Prostate gland (tissue), 2 donors: ENCODE measurements around the gene SLIT3.

ENCODE experiments used
- POLR2A ChIP-seq: fragments of 450-650 bp; IDR thresholded peaks from one replicate; pipeline ENCODE4 v1.6.1; 2016; ENCODE audit warnings: antibody characterized with exemption, mild to moderate bottlenecking
- POLR2AphosphoS5 ChIP-seq: sonication (generic); formaldehyde crosslinking; IDR thresholded peaks from one replicate; pipeline ENCODE4 v1.6.1; 2017; ENCODE audit warnings: antibody characterized with exemption
- TF ChIP-seq, protein P1 (sequence below), 4 experiments: fragments of 200-600 bp in 2 of 4; fragments of 450-650 bp in 2 of 4; sonication (generic) in 2 of 4; IDR thresholded peaks; 1 replicate in 3 of 4; 2 replicates in 1 of 4; pipeline ENCODE4 v1.5.1; 2016 to 2019; ENCODE audit warnings: antibody characterized with exemption in 4 of 4, mild to moderate bottlenecking in 2 of 4, moderate library complexity in 2 of 4

GRCh38 chr5:169062690-169063089, 238.2 kb downstream of the SLIT3 start:
- TF ChIP-seq, protein P1, sequence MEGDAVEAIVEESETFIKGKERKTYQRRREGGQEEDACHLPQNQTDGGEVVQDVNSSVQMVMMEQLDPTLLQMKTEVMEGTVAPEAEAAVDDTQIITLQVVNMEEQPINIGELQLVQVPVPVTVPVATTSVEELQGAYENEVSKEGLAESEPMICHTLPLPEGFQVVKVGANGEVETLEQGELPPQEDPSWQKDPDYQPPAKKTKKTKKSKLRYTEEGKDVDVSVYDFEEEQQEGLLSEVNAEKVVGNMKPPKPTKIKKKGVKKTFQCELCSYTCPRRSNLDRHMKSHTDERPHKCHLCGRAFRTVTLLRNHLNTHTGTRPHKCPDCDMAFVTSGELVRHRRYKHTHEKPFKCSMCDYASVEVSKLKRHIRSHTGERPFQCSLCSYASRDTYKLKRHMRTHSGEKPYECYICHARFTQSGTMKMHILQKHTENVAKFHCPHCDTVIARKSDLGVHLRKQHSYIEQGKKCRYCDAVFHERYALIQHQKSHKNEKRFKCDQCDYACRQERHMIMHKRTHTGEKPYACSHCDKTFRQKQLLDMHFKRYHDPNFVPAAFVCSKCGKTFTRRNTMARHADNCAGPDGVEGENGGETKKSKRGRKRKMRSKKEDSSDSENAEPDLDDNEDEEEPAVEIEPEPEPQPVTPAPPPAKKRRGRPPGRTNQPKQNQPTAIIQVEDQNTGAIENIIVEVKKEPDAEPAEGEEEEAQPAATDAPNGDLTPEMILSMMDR (IDR thresholded peaks at IDR 0.05), result no peak
- TF ChIP-seq POLR2A, result no peak
- no peak for TF ChIP-seq POLR2AphosphoS5
